WTC11 (cell line): ENCODE results near the gene MORC4. TPM values are rescaled to one million over a fixed set of nuclear protein-coding genes. Genes with fewer than 3 reads are reported as not detected.

Experiments used
- ATAC-seq: fragments of 200-7000 bp; cut with Tn5 transposase; 2 replicates; pipeline ENCODE4 v1.10.0; 2021; ENCODE audit warnings: mild to moderate bottlenecking, moderate library complexity
- CTCF ChIA-PET: fragments of 300-600 bp; sonication (Branson Sonifier 250); formaldehyde crosslinking; loops from one replicate; lab custom pipeline; 2021; ENCODE audit warnings: antibody characterized with exemption; lab: Charles Lee
- POLR2A ChIA-PET: fragments of 350-600 bp; sonication (Branson Sonifier 250); formaldehyde crosslinking; loops from one replicate; lab custom pipeline; 2021; ENCODE audit warnings: antibody characterized with exemption; lab: Charles Lee
- DNase-seq: peaks from one replicate; pipeline ENCODE4 v3.0.0; 2021; ENCODE audit warnings: low spot score
- H3K27ac Mint-ChIP-seq: 2 replicates; pipeline ENCODE4 v1.8.0; 2021; ENCODE audit warnings: mixed read lengths
- H3K27me3 Mint-ChIP-seq: 2 replicates; pipeline ENCODE4 v1.8.0; 2021; ENCODE audit warnings: low read depth, mild to moderate bottlenecking, moderate library complexity, mixed read lengths
- H3K36me3 Mint-ChIP-seq: 2 replicates; pipeline ENCODE4 v1.8.0; 2021; ENCODE audit warnings: mixed read lengths
- H3K4me1 Mint-ChIP-seq: 2 replicates; pipeline ENCODE4 v1.8.0; 2022; ENCODE audit warnings: mixed read lengths
- H3K4me3 Mint-ChIP-seq: 2 replicates; pipeline ENCODE4 v1.8.0; 2021; ENCODE audit warnings: mild to moderate bottlenecking, moderate library complexity, mixed read lengths
- H3K9me3 Mint-ChIP-seq: 2 replicates; pipeline ENCODE4 v1.8.0; 2021; ENCODE audit warnings: mixed read lengths
- AR ChIP-seq: fragments of 250-450 bp; sonication (Bioruptor Pico); IDR thresholded peaks from 2 replicates; pipeline ENCODE4 v1.9.0; 2021; ENCODE audit warnings: mild to moderate bottlenecking
- ATF2 ChIP-seq: sonication (generic); formaldehyde crosslinking; IDR thresholded peaks from 2 replicates; pipeline ENCODE4 v1.8.1; 2022; ENCODE audit warnings: low read depth, missing genetic modification reagents, borderline replicate concordance
- ATF3 ChIP-seq: sonication (generic); formaldehyde crosslinking; conservative IDR thresholded peaks from 2 replicates; pipeline ENCODE4 v1.8.1; 2022; ENCODE audit warnings: mild to moderate bottlenecking, missing genetic modification reagents
- CBFB ChIP-seq: sonication (generic); formaldehyde crosslinking; IDR thresholded peaks from 2 replicates; pipeline ENCODE4 v1.8.1; 2022; ENCODE audit warnings: mild to moderate bottlenecking, low read depth, missing genetic modification reagents
- GRHL2 ChIP-seq: fragments of 250-450 bp; sonication (Bioruptor Pico); IDR thresholded peaks from 2 replicates; pipeline ENCODE4 v1.8.0; 2022; ENCODE audit warnings: mild to moderate bottlenecking, moderate library complexity; ENCODE audit not compliant: insufficient replicate concordance, severe bottlenecking
- MAX ChIP-seq: sonication (generic); formaldehyde crosslinking; IDR thresholded peaks from 2 replicates; pipeline ENCODE4 v1.8.0; 2022; ENCODE audit warnings: mild to moderate bottlenecking, missing genetic modification reagents
- MXD4 ChIP-seq: fragments of 250-450 bp; sonication (Bioruptor Pico); IDR thresholded peaks from 2 replicates; pipeline ENCODE4 v1.8.0; 2021; ENCODE audit warnings: mild to moderate bottlenecking, moderate library complexity, borderline replicate concordance
- MYBL2 ChIP-seq: sonication (generic); formaldehyde crosslinking; IDR thresholded peaks from 2 replicates; pipeline ENCODE4 v1.8.1; 2023; ENCODE audit warnings: mild to moderate bottlenecking, moderate library complexity, missing genetic modification reagents
- NFATC4 ChIP-seq: fragments of 250-450 bp; sonication (Bioruptor Pico); IDR thresholded peaks from 2 replicates; pipeline ENCODE4 v1.9.0; 2021; ENCODE audit warnings: mild to moderate bottlenecking
- NFE2L1 ChIP-seq: sonication (generic); formaldehyde crosslinking; IDR thresholded peaks from 2 replicates; pipeline ENCODE4 v1.8.1; 2023; ENCODE audit warnings: missing genetic modification reagents
- NR2C2 ChIP-seq: sonication (generic); formaldehyde crosslinking; IDR thresholded peaks from 2 replicates; pipeline ENCODE4 v1.8.0; 2022; ENCODE audit warnings: mild to moderate bottlenecking, missing genetic modification reagents
- OVOL2 ChIP-seq: fragments of 250-450 bp; sonication (Bioruptor Pico); IDR thresholded peaks from 2 replicates; pipeline ENCODE4 v1.9.0; 2021; ENCODE audit warnings: mild to moderate bottlenecking, borderline replicate concordance
- PRDM15 ChIP-seq: sonication (generic); formaldehyde crosslinking; IDR thresholded peaks from 2 replicates; pipeline ENCODE4 v1.8.0; 2022; ENCODE audit warnings: missing genetic modification reagents
- TP53 ChIP-seq: sonication (generic); formaldehyde crosslinking; IDR thresholded peaks from 2 replicates; pipeline ENCODE4 v1.8.1; 2023; ENCODE audit warnings: mild to moderate bottlenecking, missing genetic modification reagents
- USF1 ChIP-seq: sonication (generic); formaldehyde crosslinking; IDR thresholded peaks from 2 replicates; pipeline ENCODE4 v1.8.0; 2022; ENCODE audit warnings: mild to moderate bottlenecking, missing genetic modification reagents
- ZBTB43 ChIP-seq: sonication (generic); formaldehyde crosslinking; IDR thresholded peaks from 2 replicates; pipeline ENCODE4 v1.8.1; 2023; ENCODE audit warnings: mild to moderate bottlenecking, missing genetic modification reagents
- ZNF317 ChIP-seq: sonication (generic); formaldehyde crosslinking; IDR thresholded peaks from 2 replicates; pipeline ENCODE4 v1.8.1; 2023; ENCODE audit warnings: low read depth, mild to moderate bottlenecking, moderate library complexity, missing genetic modification reagents, borderline replicate concordance
- ZNF423 ChIP-seq: fragments of 250-450 bp; sonication (Bioruptor Pico); IDR thresholded peaks from 2 replicates; pipeline ENCODE4 v2.1.2; 2022; ENCODE audit warnings: mild to moderate bottlenecking, moderate library complexity
- ZNF425 ChIP-seq: fragments of 250-450 bp; sonication (Bioruptor Pico); conservative IDR thresholded peaks from 2 replicates; pipeline ENCODE4 v1.9.0; 2021; ENCODE audit warnings: mild to moderate bottlenecking
- total RNA-seq: library from RNA; stranded (reverse); gene quantifications from 3 replicates; pipeline ENCODE4 v1.2.3, GENCODE V29; 2021

Gene MORC4
- total RNA-seq, 1 experiment from 2014 or later, result 4.6 TPM

GRCh38 chrX:106964290-106964689 is 35.7 kb downstream of the MORC4 start:
- no peak overlapping the region for H3K4me3 Mint-ChIP-seq
- no peak for ATAC-seq
- H3K4me1 Mint-ChIP-seq, result peaks cover 6% of the 10 kb centered on the region; the same call in 1 of the 2 replicates
- CTCF ChIA-PET, result no interaction called here
- POLR2A ChIA-PET, result no interaction called here
- no peak overlapping the region for H3K27ac Mint-ChIP-seq
- H3K27me3 Mint-ChIP-seq, result no peaks in the 10 kb centered on the region; the same call in 1 of the 2 replicates
- no peak for DNase-seq
- peaks cover 12% of the 10 kb centered on the region for H3K9me3 Mint-ChIP-seq
- no peak for TF ChIP-seq MYBL2 (CRISPR knock-in tag)
- TF ChIP-seq NFE2L1 (CRISPR knock-in tag), result no peak
- TF ChIP-seq ZNF317 (CRISPR knock-in tag), result no peak
- no peak for TF ChIP-seq NFATC4 (CRISPR knock-in tag)
- TF ChIP-seq ATF2 (CRISPR knock-in tag), result no peak
- no peak for TF ChIP-seq PRDM15
- TF ChIP-seq ZBTB43 (CRISPR knock-in tag), result no peak
- TF ChIP-seq MAX (CRISPR knock-in tag), result no peak
- no peak for TF ChIP-seq GRHL2 (CRISPR knock-in tag)
- no peak for TF ChIP-seq ZNF423 (CRISPR knock-in tag)
- TF ChIP-seq AR (CRISPR knock-in tag), result no peak
- TF ChIP-seq MXD4, result no peak
- no peak for TF ChIP-seq OVOL2
- TF ChIP-seq ATF3, result no peak
- peaks cover 31% of the 10 kb centered on the region for H3K36me3 Mint-ChIP-seq

- peaks cover 6% of the 10 kb centered on the region; the same call in 1 of the 2 replicates for H3K4me1 Mint-ChIP-seq
- H3K27ac Mint-ChIP-seq, result no peak overlapping the region
- DNase-seq (no peak), ATAC-seq (no peak)
- H3K4me3 Mint-ChIP-seq, result no peak overlapping the region
- ChIA-PET POLR2A (no interaction called here), CTCF (interaction anchor here (5.4 kb wide), 1 partner anchor 70 kb away, joined by 54 read pairs; no protein-coding TSS in a partner anchor)
- peaks cover 24% of the 10 kb centered on the region for H3K36me3 Mint-ChIP-seq
- H3K27me3 Mint-ChIP-seq, result no peaks in the 10 kb centered on the region
- peaks cover 6% of the 10 kb centered on the region for H3K9me3 Mint-ChIP-seq
- no peak for TF ChIP-seq MYBL2 (CRISPR knock-in tag)
- TF ChIP-seq ZNF425 (CRISPR knock-in tag), result no peak
- no peak for TF ChIP-seq TP53 (CRISPR knock-in tag)
- no peak for TF ChIP-seq ATF2 (CRISPR knock-in tag)
- TF ChIP-seq USF1, result no peak
- TF ChIP-seq CBFB (CRISPR knock-in tag), result no peak
- TF ChIP-seq ZNF317 (CRISPR knock-in tag), result no peak
- no peak for TF ChIP-seq NR2C2
Measured at GRCh38 chrX:106963111-106963510, 36.9 kb downstream of the MORC4 start.
